Neural progenitor cell (in vitro differentiated cells): ENCODE measurements around the gene TEDC1.

Experiments
- EZH2 ChIP-seq: fragments of 200-600 bp; sonication (generic); IDR thresholded peaks from 2 replicates; pipeline ENCODE4 v1.6.1; 2017; ENCODE audit warnings: antibody characterized with exemption, mild to moderate bottlenecking, moderate library complexity
- EZH2phosphoT487 ChIP-seq: fragments of 200-600 bp; sonication (generic); IDR thresholded peaks from 2 replicates; pipeline ENCODE4 v1.6.1; 2017; ENCODE audit warnings: antibody characterized with exemption
- TF ChIP-seq, protein P1 (sequence below): fragments of 200-600 bp; sonication (generic); IDR thresholded peaks from 2 replicates; pipeline ENCODE4 v1.5.1; 2017; ENCODE audit warnings: antibody characterized with exemption, mild to moderate bottlenecking

DNA sequence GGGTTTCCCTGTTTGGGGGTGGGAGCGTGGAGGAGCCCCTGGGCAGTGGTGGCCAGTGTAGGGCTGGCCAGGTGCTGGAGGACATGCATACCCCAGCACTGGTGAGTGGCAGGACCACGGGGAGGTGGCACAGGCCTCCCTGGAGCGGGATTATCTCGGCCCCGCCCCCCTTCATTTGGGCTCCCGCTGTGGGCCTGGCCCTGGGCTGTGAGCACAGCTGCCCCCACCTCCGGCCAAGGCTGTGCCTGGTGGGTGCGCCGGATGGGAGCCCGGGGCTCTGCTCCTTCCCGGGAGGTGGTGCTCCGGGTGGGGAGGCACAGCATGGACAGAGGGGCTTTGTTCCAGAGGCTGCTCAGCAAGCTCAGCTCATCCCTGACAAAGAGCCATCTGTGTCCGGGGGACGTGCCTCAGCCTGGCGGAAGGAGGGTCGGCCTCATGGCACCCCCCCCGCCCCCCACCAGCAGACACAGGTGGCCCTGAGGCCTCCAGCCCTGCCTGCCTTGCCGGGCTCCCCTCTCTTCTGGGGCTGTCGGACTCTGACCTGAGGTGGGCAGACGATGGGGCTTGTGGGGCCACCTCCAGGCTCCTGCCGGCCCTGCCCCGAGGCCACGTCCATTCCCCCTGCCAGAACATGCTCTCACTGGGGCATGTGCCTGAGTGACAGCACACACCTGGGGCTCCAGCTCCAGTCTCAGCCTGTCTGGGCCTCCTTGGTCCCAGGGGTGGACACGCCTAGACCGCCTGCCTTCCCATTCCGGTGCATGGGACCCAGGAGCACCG, 8.4 kb downstream of the TEDC1 start:
- TF ChIP-seq, protein P1, sequence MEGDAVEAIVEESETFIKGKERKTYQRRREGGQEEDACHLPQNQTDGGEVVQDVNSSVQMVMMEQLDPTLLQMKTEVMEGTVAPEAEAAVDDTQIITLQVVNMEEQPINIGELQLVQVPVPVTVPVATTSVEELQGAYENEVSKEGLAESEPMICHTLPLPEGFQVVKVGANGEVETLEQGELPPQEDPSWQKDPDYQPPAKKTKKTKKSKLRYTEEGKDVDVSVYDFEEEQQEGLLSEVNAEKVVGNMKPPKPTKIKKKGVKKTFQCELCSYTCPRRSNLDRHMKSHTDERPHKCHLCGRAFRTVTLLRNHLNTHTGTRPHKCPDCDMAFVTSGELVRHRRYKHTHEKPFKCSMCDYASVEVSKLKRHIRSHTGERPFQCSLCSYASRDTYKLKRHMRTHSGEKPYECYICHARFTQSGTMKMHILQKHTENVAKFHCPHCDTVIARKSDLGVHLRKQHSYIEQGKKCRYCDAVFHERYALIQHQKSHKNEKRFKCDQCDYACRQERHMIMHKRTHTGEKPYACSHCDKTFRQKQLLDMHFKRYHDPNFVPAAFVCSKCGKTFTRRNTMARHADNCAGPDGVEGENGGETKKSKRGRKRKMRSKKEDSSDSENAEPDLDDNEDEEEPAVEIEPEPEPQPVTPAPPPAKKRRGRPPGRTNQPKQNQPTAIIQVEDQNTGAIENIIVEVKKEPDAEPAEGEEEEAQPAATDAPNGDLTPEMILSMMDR = no peak
- no peak for TF ChIP-seq EZH2
- TF ChIP-seq EZH2phosphoT487 = no peak
